LNCaP clone FGC (cell line): ENCODE results near the gene TCFL5.

ENCODE experiments used
- DNase-seq: peaks from one replicate; pipeline ENCODE4 v3.0.0-alpha.2; 2011; ENCODE audit warnings: low read depth
- H3K4me3 ChIP-seq: 2 replicates; pipeline ENCODE4 v1.5.1; 2011; ENCODE audit warnings: mild to moderate bottlenecking, low read depth, low read length, control low read depth
- CTCF ChIP-seq: IDR thresholded peaks from 2 replicates; pipeline ENCODE4 v1.5.1; 2012; ENCODE audit warnings: mild to moderate bottlenecking; ENCODE audit not compliant: control insufficient read depth, insufficient read depth; ENCODE audit errors: extremely low read depth

Gene TCFL5

GRCh38 chr20:62820962-62821725 lies 40.5 kb downstream of the TCFL5 start:
- TF ChIP-seq CTCF = no peak
- H3K4me3 ChIP-seq = no peak overlapping the region
- DNase-seq = no peak

- no peak overlapping the region for H3K4me3 ChIP-seq
- DNase-seq = no peak
- TF ChIP-seq CTCF = no peak
Measured at GRCh38 chr20:62820208-62820961, 41.2 kb downstream of the TCFL5 start.

GRCh38 chr20:62819494-62820174 lies 42.0 kb downstream of the TCFL5 start:
- no peak for DNase-seq
- no peak overlapping the region for H3K4me3 ChIP-seq
- TF ChIP-seq CTCF = no peak

GRCh38 chr20:62818592-62819493 lies 42.8 kb downstream of the TCFL5 start:
- no peak overlapping the region for H3K4me3 ChIP-seq
- no peak for DNase-seq
- no peak for TF ChIP-seq CTCF

- DNase-seq = no peak
- no peak overlapping the region for H3K4me3 ChIP-seq
- no peak for TF ChIP-seq CTCF
Measured at GRCh38 chr20:62817975-62818591, 43.5 kb downstream of the TCFL5 start.
